ENCODE data around the gene UBASH3A.
A peak's percentile ranks its signal among the peaks of the same experiment; 100 is the strongest.

UBASH3A gene

GRCh38 chr21:42370894-42371654 lies 32.6 kb upstream of the UBASH3A start:
- Histone ChIP-seq H3K9me3 (ENCODE audit: low read depth, low read length) (no peaks in the 10 kb centered on the region), H3K36me3 (ENCODE audit: insufficient read depth, low read length) (no peaks in the 10 kb centered on the region), H3K4me3 (no peak overlapping the region), H3K27ac (no peak overlapping the region), H3K9ac (ENCODE audit: insufficient read length) (no peak overlapping the region)
- TF ChIP-seq EZH2 (IDR thresholded peaks at IDR 0.05): no peak
- no peak for DNase-seq (ENCODE audit: low read depth, low spot score)

DNA sequence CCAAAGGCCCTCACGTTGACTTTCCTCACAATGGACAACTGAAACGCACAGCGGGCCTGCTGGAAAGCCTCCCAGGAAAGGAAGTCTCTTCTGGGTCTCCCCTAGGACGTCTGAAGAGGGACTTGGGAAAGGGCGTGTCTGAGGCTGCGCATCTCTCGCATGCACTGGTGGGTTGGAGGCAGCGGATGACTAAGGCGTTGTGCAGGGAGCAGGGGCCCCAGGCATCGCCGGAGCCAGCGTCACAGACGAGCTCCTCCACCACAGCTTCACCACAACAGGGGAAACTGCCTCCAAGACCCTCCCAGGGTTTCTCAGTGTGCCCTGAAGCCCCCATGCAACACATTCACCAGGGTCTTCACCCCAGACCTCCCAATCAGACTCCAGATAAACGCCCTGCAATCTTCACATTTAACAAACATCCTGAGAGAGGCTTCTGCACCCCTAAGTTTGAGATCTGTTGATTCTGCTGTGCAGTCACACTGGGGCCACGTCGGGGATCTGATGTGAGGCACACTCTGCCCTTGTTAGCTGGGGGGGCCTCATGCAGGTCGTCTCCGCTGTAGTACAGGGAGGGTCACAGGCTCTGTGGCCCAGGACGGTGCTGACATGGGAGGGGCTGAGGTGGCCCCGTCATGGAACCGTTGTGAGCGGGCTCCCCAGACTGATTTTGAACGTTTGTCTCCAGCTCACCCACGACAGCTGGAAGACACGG lies 30.4 kb upstream of the UBASH3A start:
- no peak for DNase-seq (ENCODE audit: low read depth, low spot score)
- H3K36me3 ChIP-seq (ENCODE audit: insufficient read depth, low read length): no peaks in the 10 kb centered on the region
- no peak overlapping the region for H3K4me3 ChIP-seq
- no peaks in the 10 kb centered on the region for H3K9me3 ChIP-seq (ENCODE audit: low read depth, low read length)
- no peak for TF ChIP-seq FOXP2 (optimal IDR thresholded peaks at IDR 0.05; ENCODE audit: control extremely low read depth, extremely low read length, insufficient read depth)
- no peak for TF ChIP-seq EZH2 (IDR thresholded peaks at IDR 0.05)
- TF ChIP-seq POLR2AphosphoS5 (IDR thresholded peaks at IDR 0.05; ENCODE audit: borderline replicate concordance, low read depth, low read length): no peak
- H3K9ac ChIP-seq (ENCODE audit: insufficient read length): no peak overlapping the region
- H3K27ac ChIP-seq: no peak overlapping the region

DNA sequence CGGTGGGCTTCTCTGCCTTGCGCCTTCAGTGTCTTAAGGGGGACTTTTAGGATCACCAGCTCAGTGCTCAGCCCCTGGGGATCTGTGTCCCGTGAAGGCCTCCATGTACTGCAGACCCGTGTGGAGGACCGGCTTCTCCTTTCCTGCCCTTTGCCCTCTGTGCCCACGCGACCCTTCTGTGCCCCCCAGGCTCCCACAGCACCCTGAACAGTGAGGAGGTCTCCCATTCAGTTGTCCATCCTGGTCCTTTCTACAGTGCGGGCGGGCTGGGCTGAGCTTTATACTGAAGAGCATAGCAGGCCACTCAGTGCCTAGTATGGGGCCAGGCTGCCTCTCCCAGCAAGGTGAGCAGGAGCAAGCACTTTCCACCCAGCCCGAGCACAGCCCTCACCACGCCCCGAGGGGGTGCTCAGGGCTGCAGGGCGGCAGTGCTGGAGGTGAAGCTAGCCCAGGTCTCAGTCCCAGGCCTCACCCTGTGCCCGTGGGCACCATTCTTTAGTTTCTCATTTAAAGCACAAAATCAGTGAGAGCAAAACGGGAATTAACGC lies 29.7 kb upstream of the UBASH3A start:
- TF ChIP-seq POLR2AphosphoS5 (IDR thresholded peaks at IDR 0.05; ENCODE audit: borderline replicate concordance, low read depth, low read length): no peak
- TF ChIP-seq FOXP2 (optimal IDR thresholded peaks at IDR 0.05; ENCODE audit: control extremely low read depth, extremely low read length, insufficient read depth): no peak
- no peak for TF ChIP-seq EZH2 (IDR thresholded peaks at IDR 0.05)
- no peak for DNase-seq (ENCODE audit: low read depth, low spot score)

GRCh38 chr21:42374457-42374856 lies 29.2 kb upstream of the UBASH3A start:
- DNase-seq (ENCODE audit: low read depth, low spot score): no peak
- H3K27ac ChIP-seq: no peak overlapping the region
- TF ChIP-seq POLR2AphosphoS5 (IDR thresholded peaks at IDR 0.05; ENCODE audit: borderline replicate concordance, low read depth, low read length): no peak
- TF ChIP-seq FOXP2 (optimal IDR thresholded peaks at IDR 0.05; ENCODE audit: control extremely low read depth, extremely low read length, insufficient read depth): no peak
- no peak for TF ChIP-seq EZH2 (IDR thresholded peaks at IDR 0.05)
- no peaks in the 10 kb centered on the region for H3K36me3 ChIP-seq (ENCODE audit: insufficient read depth, low read length)
- no peak overlapping the region for H3K4me3 ChIP-seq
- H3K9me3 ChIP-seq (ENCODE audit: low read depth, low read length): no peaks in the 10 kb centered on the region
- H3K9ac ChIP-seq (ENCODE audit: insufficient read length): no peak overlapping the region

More for the DNA sequence above, 29.7 kb upstream of the UBASH3A start:
- Histone ChIP-seq H3K27ac (no peak overlapping the region), H3K9ac (ENCODE audit: insufficient read length) (no peak overlapping the region), H3K4me3 (no peak overlapping the region), H3K9me3 (ENCODE audit: low read depth, low read length) (no peaks in the 10 kb centered on the region), H3K36me3 (ENCODE audit: insufficient read depth, low read length) (no peaks in the 10 kb centered on the region)

- Histone ChIP-seq H3K36me3 (ENCODE audit: insufficient read depth, low read length) (no peaks in the 10 kb centered on the region), H3K9ac (ENCODE audit: insufficient read length) (no peak overlapping the region), H3K9me3 (ENCODE audit: low read depth, low read length) (no peaks in the 10 kb centered on the region), H3K27ac (no peak overlapping the region), H3K4me3 (peak overlapping the region; percentile 47)
- TF ChIP-seq POLR2AphosphoS5 (IDR thresholded peaks at IDR 0.05; ENCODE audit: borderline replicate concordance, low read depth, low read length): no peak
- TF ChIP-seq EZH2 (IDR thresholded peaks at IDR 0.05): no peak
- TF ChIP-seq FOXP2 (optimal IDR thresholded peaks at IDR 0.05; ENCODE audit: control extremely low read depth, extremely low read length, insufficient read depth): no peak
- DNase-seq (ENCODE audit: low read depth, low spot score): no peak
Measured at GRCh38 chr21:42374864-42375499, 28.7 kb upstream of the UBASH3A start.

- Histone ChIP-seq H3K9me3 (ENCODE audit: low read depth, low read length) (no peaks in the 10 kb centered on the region), H3K9ac (ENCODE audit: insufficient read length) (no peak overlapping the region), H3K36me3 (ENCODE audit: insufficient read depth, low read length) (no peaks in the 10 kb centered on the region), H3K27ac (no peak overlapping the region), H3K4me3 (peak overlapping the region; percentile 47)
- TF ChIP-seq FOXP2 (optimal IDR thresholded peaks at IDR 0.05; ENCODE audit: control extremely low read depth, extremely low read length, insufficient read depth): no peak
- no peak for TF ChIP-seq POLR2AphosphoS5 (IDR thresholded peaks at IDR 0.05; ENCODE audit: borderline replicate concordance, low read depth, low read length)
- TF ChIP-seq EZH2 (IDR thresholded peaks at IDR 0.05): no peak
- DNase-seq (ENCODE audit: low read depth, low spot score): no peak
Measured at GRCh38 chr21:42375506-42375905, 28.2 kb upstream of the UBASH3A start.

DNA sequence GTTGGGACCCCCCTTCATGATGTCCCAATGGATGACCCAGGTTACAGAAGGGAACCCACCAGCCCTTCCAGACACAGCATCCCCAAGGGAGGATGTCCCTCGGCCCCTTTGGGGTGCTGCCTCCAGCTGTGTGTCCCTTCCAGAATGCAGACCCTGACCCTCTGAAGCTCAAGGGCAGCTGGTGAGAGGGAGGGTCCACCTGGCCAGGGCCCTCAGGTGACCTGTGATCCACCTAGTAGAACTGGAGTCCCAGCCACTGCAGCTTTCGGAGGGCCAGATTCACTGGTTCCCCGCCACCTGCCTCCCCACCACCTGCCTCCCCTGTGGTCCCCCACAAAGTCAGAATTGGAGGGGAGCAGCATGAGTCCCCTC lies 27.8 kb upstream of the UBASH3A start:
- no peak for TF ChIP-seq POLR2AphosphoS5 (IDR thresholded peaks at IDR 0.05; ENCODE audit: borderline replicate concordance, low read depth, low read length)
- TF ChIP-seq FOXP2 (optimal IDR thresholded peaks at IDR 0.05; ENCODE audit: control extremely low read depth, extremely low read length, insufficient read depth): no peak
- Histone ChIP-seq H3K36me3 (ENCODE audit: insufficient read depth, low read length) (no peaks in the 10 kb centered on the region), H3K9me3 (ENCODE audit: low read depth, low read length) (no peaks in the 10 kb centered on the region), H3K9ac (ENCODE audit: insufficient read length) (no peak overlapping the region), H3K27ac (no peak overlapping the region), H3K4me3 (no peak overlapping the region)
- DNase-seq (ENCODE audit: low read depth, low spot score): no peak

DNA sequence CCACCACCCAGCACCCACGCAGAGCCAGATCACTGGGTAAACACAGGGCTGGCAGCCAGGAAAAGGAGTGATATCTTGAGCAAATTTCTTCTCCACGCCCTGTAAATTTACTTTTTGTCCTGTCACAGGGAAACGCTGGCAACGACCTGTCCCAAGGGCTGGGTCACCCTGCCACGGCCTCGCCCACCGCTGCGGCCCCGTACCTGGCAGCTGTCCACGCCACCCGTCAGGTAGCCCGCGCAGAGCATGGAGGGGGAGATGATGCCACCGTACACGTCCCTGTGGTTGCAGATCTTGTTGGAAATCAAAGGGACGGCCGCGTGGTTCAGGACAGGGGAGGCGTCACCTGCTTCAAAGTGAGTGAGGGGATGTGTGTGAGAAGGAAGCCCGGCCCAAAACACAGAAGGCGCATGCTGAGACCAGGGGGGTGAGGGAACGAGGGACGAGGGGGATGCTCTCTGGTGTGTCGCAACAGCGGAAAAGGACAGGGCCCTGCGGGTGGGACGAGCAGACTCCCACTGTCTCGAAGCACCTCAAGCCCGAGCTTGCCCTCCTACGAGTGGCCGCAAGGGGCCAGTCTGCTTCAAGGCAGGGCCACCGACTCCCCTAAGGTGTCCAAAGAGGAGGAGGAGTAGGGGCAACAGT lies 27.2 kb upstream of the UBASH3A start:
- Histone ChIP-seq H3K36me3 (ENCODE audit: insufficient read depth, low read length) (no peaks in the 10 kb centered on the region), H3K9ac (ENCODE audit: insufficient read length) (no peak overlapping the region), H3K9me3 (ENCODE audit: low read depth, low read length) (no peaks in the 10 kb centered on the region), H3K27ac (no peak overlapping the region), H3K4me3 (no peak overlapping the region)
- no peak for TF ChIP-seq POLR2AphosphoS5 (IDR thresholded peaks at IDR 0.05; ENCODE audit: borderline replicate concordance, low read depth, low read length)
- DNase-seq (ENCODE audit: low read depth, low spot score): no peak
